HL-60 (cell line): ENCODE measurements around the gene C1orf21.

Experiments
- DNase-seq, 2 experiments: peaks; one replicate each; pipeline ENCODE4 v3.0.0-alpha.2; 2010 to 2020; ENCODE audit warnings: low read depth in 1 of 2, low spot score in 1 of 2
- H3K27ac ChIP-seq: fragments of 250-450 bp; sonication (Bioruptor Pico); replicated peaks from 2 replicates; pipeline ENCODE4 v1.5.1; 2020; ENCODE audit warnings: mild to moderate bottlenecking, moderate library complexity
- H3K27me3 ChIP-seq: fragments of 250-450 bp; sonication (Bioruptor Pico); 2 replicates; pipeline ENCODE4 v1.5.1; 2021; ENCODE audit warnings: mild to moderate bottlenecking, moderate library complexity; ENCODE audit not compliant: insufficient read depth, poor library complexity, severe bottlenecking
- H3K4me3 ChIP-seq: replicated peaks from 2 replicates; pipeline ENCODE4 v1.5.1; 2011; ENCODE audit warnings: mild to moderate bottlenecking, control low read depth, low read length; ENCODE audit not compliant: insufficient read depth
- CTCF ChIP-seq: IDR thresholded peaks from one replicate; pipeline ENCODE4 v1.5.1; 2011; ENCODE audit warnings: low read length, control low read depth, inconsistent platforms; ENCODE audit not compliant: insufficient read depth
- GABPA ChIP-seq: IDR thresholded peaks from 2 replicates; pipeline ENCODE4 v1.6.1; 2012; ENCODE audit warnings: low read depth
- POLR2AphosphoS5 ChIP-seq: IDR thresholded peaks from 2 replicates; pipeline ENCODE4 v1.6.1; 2012; ENCODE audit warnings: low read depth
- REST ChIP-seq: IDR thresholded peaks from 2 replicates; pipeline ENCODE4 v1.6.1; 2012; ENCODE audit warnings: low read depth; ENCODE audit not compliant: insufficient replicate concordance
- SPI1 ChIP-seq: IDR thresholded peaks from 2 replicates; pipeline ENCODE4 v1.6.1; 2012; ENCODE audit warnings: low read depth, mild to moderate bottlenecking, borderline replicate concordance

The C1orf21 gene

GRCh38 chr1:184412472-184412871 lies 25.6 kb downstream of the C1orf21 start:
- H3K4me3 ChIP-seq = no peak overlapping the region
- no peak for TF ChIP-seq GABPA
- no peak for TF ChIP-seq CTCF
- TF ChIP-seq POLR2AphosphoS5 = no peak
- TF ChIP-seq SPI1 = no peak
- no peak for TF ChIP-seq REST
- no peak overlapping the region for H3K27ac ChIP-seq
- DNase-seq = no peak
- H3K27me3 ChIP-seq = peaks cover 3% of the 10 kb centered on the region

- Histone ChIP-seq H3K4me3 (no peak overlapping the region), H3K27ac (no peak overlapping the region), H3K27me3 (peaks cover 3% of the 10 kb centered on the region)
- no peak for DNase-seq
- TF ChIP-seq CTCF (no peak), REST (no peak), GABPA (no peak)
Measured at GRCh38 chr1:184416481-184416880, 29.7 kb downstream of the C1orf21 start.

- DNase-seq = no peak
- TF ChIP-seq CTCF = no peak
- Histone ChIP-seq H3K27me3 (peaks cover 3% of the 10 kb centered on the region), H3K27ac (no peak overlapping the region), H3K4me3 (no peak overlapping the region)
Measured at GRCh38 chr1:184416946-184417345, 30.1 kb downstream of the C1orf21 start.

GRCh38 chr1:184417916-184418315 lies 31.1 kb downstream of the C1orf21 start:
- no peak for TF ChIP-seq REST
- TF ChIP-seq POLR2AphosphoS5 = no peak
- no peak for TF ChIP-seq SPI1
- no peak for TF ChIP-seq GABPA
- no peak for TF ChIP-seq CTCF
- Histone ChIP-seq H3K4me3 (no peak overlapping the region), H3K27ac (no peak overlapping the region), H3K27me3 (peaks cover 3% of the 10 kb centered on the region)
- no peak for DNase-seq
